Peyer's patch (tissue), 4 donors: ENCODE measurements around the gene HPS1.

Source experiments
- CTCF ChIP-seq, 6 experiments: fragments of 450-650 bp in 4 of 6; fragments of 200-600 bp in 2 of 6; sonication (generic) in 1 of 6; IDR thresholded peaks; one replicate each; pipeline ENCODE4 v1.5.1; 2017 to 2019; ENCODE audit warnings: antibody characterized with exemption in 6 of 6, mild to moderate bottlenecking in 3 of 6, moderate library complexity in 1 of 6
- POLR2A ChIP-seq, 2 donors: fragments of 450-650 bp; IDR thresholded peaks; one replicate each; pipeline ENCODE4 v1.5.1; 2017; ENCODE audit warnings: antibody characterized with exemption in 2 of 2, mild to moderate bottlenecking in 2 of 2, moderate library complexity in 2 of 2

GRCh38 chr10:98436704-98437103, 10.0 kb downstream of the HPS1 start:
- TF ChIP-seq CTCF (IDR thresholded peaks at IDR 0.05) (no peak), POLR2A (IDR thresholded peaks at IDR 0.05) (no peak)
